H1 (cell line): Measurements from ENCODE around the gene PSME2. TPM values are rescaled to one million over a fixed set of nuclear protein-coding genes. Genes with fewer than 3 reads are reported as not detected.

Source experiments
- CTCF ChIA-PET: fragments of 300-600 bp; sonication (Branson Sonifier 250); formaldehyde crosslinking; loops from one replicate; lab custom pipeline; 2021; ENCODE audit not compliant: partially characterized antibody; lab: Charles Lee
- POLR2A ChIA-PET: fragments of 300-600 bp; sonication (Branson Sonifier 250); formaldehyde crosslinking; loops from one replicate; lab custom pipeline; 2021; ENCODE audit warnings: inconsistent platforms; ENCODE audit not compliant: partially characterized antibody; lab: Charles Lee
- DNase-seq, 2 experiments: peaks; one replicate each; pipeline versions ENCODE4 v3.0.0 to v3.0.0-alpha.2; 2010 to 2022; ENCODE audit warnings: low spot score in 2 of 2, low read depth in 1 of 2, mixed read lengths in 1 of 2
- FAIRE-seq: peaks from 2 replicates; lab custom pipeline; 2011; peaks lifted over from hg19 to GRCh38; lab: Jason Lieb, UNC
- H2AFZ ChIP-seq: 2 replicates; pipeline ENCODE4 v1.8.1; 2012; ENCODE audit warnings: low read length, inconsistent platforms
- H2AK5ac ChIP-seq: 2 replicates; pipeline ENCODE4 v1.6.1; 2013; ENCODE audit warnings: low read depth, low read length
- H2BK120ac ChIP-seq: replicated peaks from 2 replicates; pipeline ENCODE3; 2013; ENCODE audit warnings: low read depth, low read length, inconsistent platforms
- H2BK12ac ChIP-seq: 2 replicates; pipeline ENCODE4 v1.6.1; 2013; ENCODE audit warnings: low read depth, low read length
- H2BK15ac ChIP-seq: 2 replicates; pipeline ENCODE4 v1.6.1; 2013; ENCODE audit warnings: low read length
- H2BK20ac ChIP-seq: 2 replicates; pipeline ENCODE4 v1.6.1; 2013; ENCODE audit warnings: low read length
- H2BK5ac ChIP-seq: 2 replicates; pipeline ENCODE4 v1.6.1; 2013; ENCODE audit warnings: low read depth, low read length
- H3K14ac ChIP-seq: 2 replicates; pipeline ENCODE4 v1.6.1; 2013; ENCODE audit warnings: inconsistent platforms; ENCODE audit not compliant: insufficient read length
- H3K18ac ChIP-seq: 2 replicates; pipeline ENCODE4 v1.6.1; 2013; ENCODE audit warnings: low read length; ENCODE audit errors: extremely low read depth
- H3K23ac ChIP-seq: 2 replicates; pipeline ENCODE4 v1.6.1; 2013; ENCODE audit warnings: inconsistent platforms; ENCODE audit not compliant: insufficient read length
- H3K23me2 ChIP-seq: 2 replicates; pipeline ENCODE4 v1.6.1; 2013; ENCODE audit warnings: low read depth, low read length
- H3K27ac ChIP-seq: 2 replicates; pipeline ENCODE4 v1.6.1; 2011; ENCODE audit warnings: low read depth, low read length, inconsistent platforms
- H3K27me3 ChIP-seq, 4 experiments: replicated peaks in 1 of 4; 1 replicate in 1 of 4; 2 replicates in 3 of 4; pipeline versions ENCODE4 v1.6.1 to v1.8.1; 2011 to 2013; ENCODE audit warnings: low read length in 3 of 4, mild to moderate bottlenecking in 3 of 4, inconsistent platforms in 2 of 4, mixed read lengths in 2 of 4, moderate library complexity in 1 of 4; ENCODE audit not compliant: control insufficient read depth in 3 of 4, insufficient read depth in 3 of 4; ENCODE audit errors: extremely low read depth in 1 of 4
- H3K36me3 ChIP-seq, 4 experiments: 2 replicates each; pipeline versions ENCODE4 v1.6.1 to v1.8.1; 2011 to 2013; ENCODE audit warnings: mild to moderate bottlenecking in 4 of 4, low read length in 3 of 4, moderate library complexity in 2 of 4, control low read depth in 1 of 4, inconsistent platforms in 1 of 4; ENCODE audit not compliant: insufficient read depth in 4 of 4, control insufficient read depth in 2 of 4
- H3K4ac ChIP-seq: replicated peaks from 2 replicates; pipeline ENCODE3; 2013; ENCODE audit warnings: low read length, low read depth, mixed read lengths, inconsistent platforms; ENCODE audit not compliant: insufficient read length
- H3K4me1 ChIP-seq, 4 experiments: replicated peaks in 1 of 4; 1 replicate in 1 of 4; 2 replicates in 3 of 4; pipeline versions ENCODE4 v1.6.1 to v1.8.1; 2011 to 2013; ENCODE audit warnings: low read length in 3 of 4, inconsistent platforms in 2 of 4, mixed read lengths in 1 of 4; ENCODE audit not compliant: insufficient read depth in 4 of 4, control insufficient read depth in 3 of 4
- H3K4me2 ChIP-seq, 2 experiments: 2 replicates each; pipeline versions ENCODE4 v1.6.1 to v1.8.1; 2011 to 2013; ENCODE audit warnings: low read depth in 2 of 2, low read length in 2 of 2, control low read depth in 1 of 2, inconsistent platforms in 1 of 2, mild to moderate bottlenecking in 1 of 2; ENCODE audit not compliant: insufficient read depth in 1 of 2
- H3K4me3 ChIP-seq, 4 experiments: fragments of 200-600, 300-600 bp in 1 of 4; sonication (generic), shearing (Covaris generic), sonication (Bioruptor Twin) in 1 of 4; 2 replicates each; pipeline versions ENCODE4 v1.5.1 to v1.8.1; 2011 to 2016; ENCODE audit warnings: low read length in 4 of 4, low read depth in 3 of 4, control low read depth in 2 of 4, inconsistent platforms in 2 of 4, mild to moderate bottlenecking in 2 of 4, mixed read lengths in 1 of 4, moderate library complexity in 1 of 4; ENCODE audit not compliant: insufficient read depth in 2 of 4; ENCODE audit errors: extremely low read depth in 1 of 4
- H3K56ac ChIP-seq: replicated peaks from 2 replicates; pipeline ENCODE3; 2013; ENCODE audit warnings: low read depth, mild to moderate bottlenecking, mixed read lengths, low read length, inconsistent platforms; ENCODE audit not compliant: insufficient read length
- H3K79me1 ChIP-seq: 2 replicates; pipeline ENCODE4 v1.6.1; 2013; ENCODE audit warnings: low read depth, low read length, control low read depth
- H3K79me2 ChIP-seq, 2 experiments: 2 replicates each; pipeline versions ENCODE4 v1.6.1 to v1.8.1; 2012 to 2013; ENCODE audit warnings: low read length in 2 of 2, mild to moderate bottlenecking in 2 of 2, inconsistent platforms in 1 of 2; ENCODE audit not compliant: insufficient read depth in 2 of 2, control insufficient read depth in 1 of 2
- H3K9ac ChIP-seq, 4 experiments: replicated peaks in 1 of 4; 1 replicate in 1 of 4; 2 replicates in 3 of 4; pipeline versions ENCODE4 v1.6.1 to v1.8.1; 2011 to 2013; ENCODE audit warnings: low read depth in 3 of 4, low read length in 3 of 4, control low read depth in 2 of 4, mild to moderate bottlenecking in 2 of 4, moderate library complexity in 2 of 4, inconsistent platforms in 1 of 4; ENCODE audit errors: extremely low read depth in 1 of 4
- H3K9me3 ChIP-seq, 2 experiments: 2 replicates each; pipeline versions ENCODE4 v1.6.1 to v1.8.1; 2012 to 2013; ENCODE audit warnings: mild to moderate bottlenecking in 2 of 2, moderate library complexity in 2 of 2, control low read depth in 1 of 2, inconsistent platforms in 1 of 2, low read depth in 1 of 2, low read length in 1 of 2, mixed read lengths in 1 of 2; ENCODE audit not compliant: insufficient read depth in 2 of 2
- H4K20me1 ChIP-seq, 2 experiments: replicated peaks in 1 of 2; 2 replicates each; pipeline versions ENCODE3 to v1.8.1; 2011 to 2013; ENCODE audit warnings: inconsistent platforms in 2 of 2, low read length in 2 of 2, mild to moderate bottlenecking in 1 of 2; ENCODE audit not compliant: insufficient read depth in 2 of 2, control insufficient read depth in 1 of 2
- H4K5ac ChIP-seq: 2 replicates; pipeline ENCODE4 v1.6.1; 2013; ENCODE audit warnings: low read length, low read depth, mixed read lengths, inconsistent platforms; ENCODE audit not compliant: insufficient read length
- H4K8ac ChIP-seq: 2 replicates; pipeline ENCODE4 v1.8.0; 2013; ENCODE audit warnings: mild to moderate bottlenecking, moderate library complexity, low read length, inconsistent platforms; ENCODE audit not compliant: insufficient read depth; ENCODE audit errors: extremely low read depth
- H4K91ac ChIP-seq: replicated peaks from 2 replicates; pipeline ENCODE3; 2013; ENCODE audit warnings: low read length, mixed read lengths, inconsistent platforms; ENCODE audit not compliant: insufficient read length
- ASH2L ChIP-seq: fragments of 200-600, 300-600 bp; sonication (generic); IDR thresholded peaks from one replicate; pipeline ENCODE4 v1.7.1; 2017; ENCODE audit warnings: low read length
- CBX5 ChIP-seq: fragments of 300-800, 300-1000 bp; sonication (generic); IDR thresholded peaks from 2 replicates; pipeline ENCODE4 v1.7.1; 2016; ENCODE audit warnings: antibody characterized with exemption, low read length, low read depth
- CBX8 ChIP-seq: fragments of 300-800, 300-1000 bp; sonication (generic); IDR thresholded peaks from 2 replicates; pipeline ENCODE4 v1.7.1; 2016; ENCODE audit warnings: low read depth, low read length, borderline replicate concordance
- CHD1 ChIP-seq: IDR thresholded peaks from 2 replicates; pipeline ENCODE4 v1.6.1; 2012; ENCODE audit warnings: low read depth, low read length, improper control_type of control experiment
- CTBP2 ChIP-seq: IDR thresholded peaks from 2 replicates; pipeline ENCODE4 v1.7.0; 2011; ENCODE audit warnings: borderline replicate concordance, mild to moderate bottlenecking, moderate library complexity, mixed read lengths, low read length; ENCODE audit not compliant: insufficient read depth, insufficient read length
- HDAC2 ChIP-seq, 2 experiments: fragments of 300-600 bp in 1 of 2; sonication (generic) in 1 of 2; IDR thresholded peaks; 2 replicates each; pipeline ENCODE4 v1.6.1; 2011 to 2012; ENCODE audit warnings: low read depth in 2 of 2, low read length in 2 of 2, mild to moderate bottlenecking in 2 of 2, moderate library complexity in 2 of 2, borderline replicate concordance in 1 of 2, inconsistent platforms in 1 of 2
- HDAC6 ChIP-seq: IDR thresholded peaks from one replicate; pipeline ENCODE4 v1.7.1; 2012; ENCODE audit warnings: low read depth, mild to moderate bottlenecking, inconsistent platforms, low read length, moderate library complexity
- JUND ChIP-seq: IDR thresholded peaks from 2 replicates; pipeline ENCODE4 v1.6.1; 2011; ENCODE audit warnings: mild to moderate bottlenecking, improper control_type of control experiment, low read length
- KDM5A ChIP-seq: fragments of 200-600 bp; IDR thresholded peaks from 2 replicates; pipeline ENCODE4 v1.7.1; 2012; ENCODE audit warnings: mild to moderate bottlenecking, low read length, inconsistent platforms, mixed read lengths
- POLR2AphosphoS5 ChIP-seq: IDR thresholded peaks from 2 replicates; pipeline ENCODE4 v1.6.1; 2011; ENCODE audit warnings: low read depth, low read length
- RAD21 ChIP-seq, 2 experiments: IDR thresholded peaks in 1 of 2; conservative IDR thresholded peaks in 1 of 2; 2 replicates each; pipeline ENCODE4 v1.6.1; 2011; ENCODE audit warnings: low read depth in 2 of 2, low read length in 2 of 2, improper control_type of control experiment in 1 of 2, inconsistent platforms in 1 of 2, mild to moderate bottlenecking in 1 of 2, moderate library complexity in 1 of 2
- SP4 ChIP-seq: IDR thresholded peaks from 2 replicates; pipeline ENCODE4 v1.6.1; 2012; ENCODE audit warnings: low read length, inconsistent platforms
- SUZ12 ChIP-seq: fragments of 200-600 bp; sonication (generic); IDR thresholded peaks from 2 replicates; pipeline ENCODE4 v1.6.1; 2012; ENCODE audit warnings: mild to moderate bottlenecking, inconsistent platforms, low read length, moderate library complexity, mixed read lengths
- TCF12 ChIP-seq: IDR thresholded peaks from 2 replicates; pipeline ENCODE4 v1.6.1; 2011; ENCODE audit warnings: low read depth, mild to moderate bottlenecking, low read length
- WGBS, 2 experiments: shearing (Covaris generic) in 1 of 2; methylation state at CpG; one replicate each; pipeline versions ENCODE4 v1.1.6 to v1.1.7; 2013 to 2015; ENCODE audit warnings: low lambda C conversion rate in 2 of 2, mixed read lengths in 2 of 2, inconsistent platforms in 1 of 2, low coverage in 1 of 2, missing lambda C conversion rate in 1 of 2; ENCODE audit not compliant: insufficient replicate concordance in 2 of 2, insufficient coverage in 1 of 2, insufficient read length in 1 of 2; ENCODE audit errors: extremely low coverage in 1 of 2, missing lambda C conversion rate in 1 of 2; 5-methylcytosine and 5-hydroxymethylcytosine counted together
- polyA plus RNA-seq, 7 experiments: library from polyadenylated mRNA; depleted of rRNA in 3 of 7; stranded (reverse) in 5 of 7; unstranded in 2 of 7; fragments of >200 nt in 5 of 7; fragments of 200-250 nt in 2 of 7; gene quantifications; 1 replicate in 5 of 7; 2 replicates in 1 of 7; 4 replicates in 1 of 7; pipeline versions ENCODE4 v1.2.1 to v1.2.3, GENCODE V29; 2011 to 2013; ENCODE audit warnings: missing spikeins in 2 of 7, mixed read lengths in 2 of 7
- total RNA-seq: library from RNA; stranded (reverse); fragmentation: NEBNext Ultra II Directional; extraction: Animal tissue kit (Norgen Biotek cat#: 25700); gene quantifications from 2 replicates; pipeline ENCODE4 v1.2.1, GENCODE V29; 2021

Gene PSME2
- total and polyA plus RNA-seq, 2 of the 8 experiments (the other 6 are each of a cell fraction or from before 2014, with no cell fraction given) = 71.8 to 111 TPM

DNA sequence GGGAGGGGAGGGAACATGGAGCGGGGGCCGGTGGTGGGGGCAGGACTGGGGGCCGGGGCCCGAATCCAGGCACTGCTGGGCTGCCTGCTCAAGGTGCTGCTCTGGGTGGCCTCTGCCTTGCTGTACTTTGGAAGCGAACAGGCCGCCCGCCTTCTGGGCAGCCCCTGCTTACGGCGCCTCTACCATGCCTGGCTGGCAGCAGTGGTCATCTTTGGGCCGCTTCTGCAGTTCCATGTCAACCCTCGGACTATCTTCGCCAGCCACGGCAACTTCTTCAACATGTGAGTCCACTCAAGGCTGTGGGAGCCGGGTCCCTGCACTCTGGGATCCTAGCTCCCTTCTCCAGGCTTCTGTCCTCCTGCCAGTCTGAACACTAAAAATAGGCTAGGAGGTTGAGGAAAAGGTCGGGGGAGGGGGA lies 14.9 kb downstream of the PSME2 start:
- no peak overlapping the region for H3K4me3 ChIP-seq
- no peak overlapping the region for H3K4ac ChIP-seq
- no peak overlapping the region for H3K56ac ChIP-seq
- peaks cover 5% of the 10 kb centered on the region; the same call in 1 of the 2 replicates for H3K23me2 ChIP-seq
- H2BK5ac ChIP-seq = no peak overlapping the region
- H3K4me1 ChIP-seq = peaks cover 0 to 4% (median under 1%) of the 10 kb centered on the region in 4 experiments; a peak in 3 of 7 replicates
- H3K27me3 ChIP-seq = no peaks in the 10 kb centered on the region
- no peak overlapping the region for H2BK120ac ChIP-seq
- WGBS, 2 experiments = 91% methylated on average over 12 of the region's 15 CpGs; no CpG with 5 or more reads in 1 of the 2 experiments
- H4K20me1 ChIP-seq = no peaks in the 10 kb centered on the region
- POLR2A ChIA-PET = interaction anchor here (0.9 to 11.1 kb wide), 6 partner anchors 9 to 46 kb away, joined by 4 to 100 read pairs (median 8); partner anchors contain the start of genes DCAF11, EMC9 and NRL
- no peak overlapping the region for H2AFZ ChIP-seq
- no peak overlapping the region for H2BK15ac ChIP-seq
- DNase-seq = no peak
- no peak overlapping the region for H2BK12ac ChIP-seq
- TF ChIP-seq ASH2L (no peak), CTBP2 (no peak), SP4 (no peak), CBX8 (no peak), CHD1 (no peak), RAD21 (IDR thresholded peaks at IDR 0.05 in 1 of 2, conservative IDR thresholded peaks at IDR 0.05 in 1 of 2; ENCODE audit: low read depth in 2 of 2, low read length in 2 of 2) (no peak), HDAC2 (IDR thresholded peaks at IDR 0.05; ENCODE audit: borderline replicate concordance in 1 of 2, low read depth in 2 of 2, low read length in 2 of 2) (no peak), HDAC6 (no peak), JUND (no peak), SUZ12 (no peak), CBX5 (no peak), POLR2AphosphoS5 (no peak), KDM5A (no peak), TCF12 (no peak)
- no peaks in the 10 kb centered on the region for H3K79me2 ChIP-seq
- CTCF ChIA-PET = interaction anchor here (0.8 to 0.9 kb wide), 2 partner anchors 46 to 139 kb away, joined by 3 read pairs; partner anchors contain the start of gene RABGGTA
- H4K8ac ChIP-seq = peak overlapping the region; percentile 57; the same call in 1 of the 2 replicates
- no peak overlapping the region for H3K23ac ChIP-seq
- H4K5ac ChIP-seq = no peak overlapping the region
- H3K27ac ChIP-seq = no peak overlapping the region
- H2BK20ac ChIP-seq = no peak overlapping the region
- H4K91ac ChIP-seq = no peak overlapping the region
- H3K9ac ChIP-seq = no peak overlapping the region; a peak in 1 of 7 replicates
- no peaks in the 10 kb centered on the region for H3K79me1 ChIP-seq
- H3K9me3 ChIP-seq = no peaks in the 10 kb centered on the region
- no peak overlapping the region for H3K14ac ChIP-seq
- no peak overlapping the region for H2AK5ac ChIP-seq
- H3K18ac ChIP-seq = no peak overlapping the region
- FAIRE-seq = no peak
- H3K36me3 ChIP-seq = no peaks in the 10 kb centered on the region
- no peak overlapping the region for H3K4me2 ChIP-seq
